HG03066 (cell line): ENCODE data around the gene CUEDC1.

ENCODE experiments used
- ATAC-seq: cut with Tn5 transposase; IDR thresholded peaks from one replicate; pipeline ENCODE4 v1.9.1; 2021; ENCODE audit warnings: low read depth; ENCODE audit not compliant: unreplicated experiment

Gene CUEDC1

DNA sequence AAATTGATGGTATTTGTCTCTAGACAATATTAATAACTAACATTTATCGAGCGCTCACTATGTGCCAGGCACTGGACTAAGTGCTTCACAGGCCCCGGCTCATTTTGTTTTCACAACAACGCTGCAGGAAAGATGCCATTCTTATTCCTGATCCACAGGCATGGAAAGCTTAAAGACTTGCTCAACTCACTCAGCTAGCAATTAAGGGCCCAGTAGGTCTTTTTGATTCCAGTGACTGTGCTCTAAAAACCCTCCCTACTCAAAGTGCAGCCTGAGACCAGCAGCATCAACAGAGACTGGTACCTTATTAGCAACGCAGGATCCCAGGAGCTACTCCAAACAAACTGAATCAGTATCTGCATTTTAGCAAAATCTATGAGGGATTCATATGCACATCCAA lies 35.3 kb downstream of the CUEDC1 start:
- ATAC-seq, result no peak

DNA sequence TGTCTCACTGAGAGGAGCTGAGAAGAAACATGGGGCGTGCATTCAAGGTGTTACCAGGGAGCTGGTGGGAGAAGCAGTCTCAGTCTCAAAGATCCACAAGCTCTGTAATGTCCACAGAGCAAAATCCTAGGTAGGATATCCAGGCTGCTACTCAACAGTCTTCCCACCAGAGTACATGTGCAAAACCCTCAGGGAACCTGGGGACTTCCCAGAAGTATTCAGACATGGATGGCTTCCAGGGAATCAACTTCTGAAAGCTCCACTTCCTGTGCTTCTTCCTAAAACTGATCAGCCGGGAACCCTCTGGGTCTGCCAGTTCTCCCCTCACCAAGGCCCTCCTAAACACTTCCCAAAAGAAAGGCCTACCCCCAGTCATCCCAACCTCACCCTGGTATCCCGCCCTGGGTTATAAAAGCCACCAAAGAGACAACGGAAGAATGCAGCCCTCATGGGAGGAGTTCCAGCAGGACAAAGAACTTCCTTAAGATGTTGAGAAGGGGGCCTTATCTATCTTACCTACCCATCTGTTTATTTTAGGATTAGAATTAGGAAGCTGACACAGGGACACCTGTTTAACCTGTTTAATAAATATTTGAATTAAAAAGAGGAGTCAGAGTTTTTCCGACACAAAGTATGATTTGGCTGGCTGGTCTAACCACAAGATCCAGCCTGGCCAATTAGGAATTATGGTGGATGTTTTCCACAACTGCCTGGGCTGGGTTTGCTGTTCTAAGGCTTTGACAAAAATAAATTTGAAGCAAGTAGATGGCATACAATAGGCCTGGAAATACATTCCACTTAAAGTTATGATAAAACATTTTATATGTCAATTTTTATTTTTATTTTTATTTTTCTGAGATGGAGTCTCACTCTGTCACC lies 37.0 kb downstream of the CUEDC1 start:
- no peak for ATAC-seq

DNA sequence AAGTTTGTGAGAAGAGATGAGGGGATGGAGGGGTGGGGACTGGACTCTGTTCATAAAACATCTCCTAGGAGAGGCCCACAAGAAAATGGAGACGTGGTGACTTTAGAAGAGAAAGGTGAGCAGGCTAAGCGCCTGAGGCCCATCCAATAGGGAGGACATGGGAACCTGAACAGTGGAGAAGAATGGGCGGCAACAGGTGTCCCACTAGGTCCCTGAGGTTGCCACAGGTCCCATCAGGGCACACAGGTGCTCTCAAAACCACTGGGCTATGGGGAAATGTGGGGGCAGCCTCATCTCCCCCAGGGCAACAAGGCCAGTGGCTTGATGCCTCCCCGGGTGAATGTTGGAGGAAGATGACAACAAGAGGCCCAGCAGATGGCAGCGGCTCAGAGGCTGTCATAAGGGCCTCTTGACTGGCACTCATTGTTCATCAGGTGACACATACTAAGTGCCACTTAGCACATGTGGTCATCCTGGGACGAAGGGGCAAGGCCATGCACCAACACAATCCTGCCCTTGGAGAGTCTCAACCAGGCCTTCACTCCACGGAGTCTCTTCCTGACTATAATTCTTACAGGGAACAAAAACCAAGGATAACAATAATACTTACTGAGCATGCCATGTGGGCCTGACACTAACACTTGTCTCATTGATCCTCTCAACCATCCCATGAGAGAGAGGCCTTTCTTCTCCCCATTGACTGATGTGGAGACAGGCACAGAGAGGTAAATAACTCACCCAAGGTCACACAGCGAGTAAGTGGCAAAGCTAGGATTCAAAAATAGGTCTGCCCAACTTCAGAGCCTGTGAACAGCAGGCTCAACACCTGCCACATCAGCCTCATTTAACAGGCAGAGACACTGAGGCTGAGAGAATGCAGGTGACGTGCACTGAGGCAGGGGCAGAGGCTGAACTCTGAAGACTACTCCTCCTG lies 38.0 kb downstream of the CUEDC1 start:
- no peak for ATAC-seq

DNA sequence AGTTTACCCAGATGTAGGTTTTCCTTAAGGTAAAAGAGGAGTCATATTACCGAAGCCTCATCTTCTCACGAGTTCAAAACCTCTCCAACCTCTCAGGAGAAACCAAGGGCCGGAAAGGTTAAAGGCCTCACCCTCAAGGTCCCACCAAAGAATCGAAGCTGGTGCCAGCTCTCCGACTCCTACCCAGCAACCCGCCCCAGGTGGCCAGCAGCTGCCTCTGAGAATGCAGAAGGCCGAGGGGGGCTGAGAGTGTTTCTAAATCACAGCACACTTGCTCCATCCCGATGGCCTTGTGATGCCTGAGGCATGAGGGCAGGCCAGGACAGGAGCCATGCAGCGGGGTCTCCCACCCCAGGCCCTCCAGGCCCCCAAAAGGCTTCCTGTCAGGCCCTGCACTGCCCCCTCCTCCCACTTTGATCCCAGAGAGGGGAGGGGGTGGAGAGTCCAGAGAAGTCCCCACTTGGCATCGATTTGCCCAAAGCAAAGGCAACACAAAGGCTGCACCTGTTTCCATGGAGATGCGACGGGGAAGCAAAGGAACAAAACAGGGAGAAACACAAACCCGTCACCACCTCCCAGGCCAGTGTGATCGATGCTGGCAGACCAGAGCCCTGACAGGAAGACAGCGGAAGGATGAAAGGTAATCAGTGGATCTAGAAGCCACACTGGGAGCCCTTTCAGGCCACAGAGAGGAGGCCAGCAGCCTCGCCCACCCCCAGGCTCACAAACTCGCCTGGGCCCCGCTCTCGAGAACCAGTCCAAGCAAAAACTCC lies 39.0 kb downstream of the CUEDC1 start:
- ATAC-seq, result no peak

- no peak for ATAC-seq
These were observed 39.7 kb downstream of the CUEDC1 start for GRCh38 chr17:57915544-57915943.

DNA sequence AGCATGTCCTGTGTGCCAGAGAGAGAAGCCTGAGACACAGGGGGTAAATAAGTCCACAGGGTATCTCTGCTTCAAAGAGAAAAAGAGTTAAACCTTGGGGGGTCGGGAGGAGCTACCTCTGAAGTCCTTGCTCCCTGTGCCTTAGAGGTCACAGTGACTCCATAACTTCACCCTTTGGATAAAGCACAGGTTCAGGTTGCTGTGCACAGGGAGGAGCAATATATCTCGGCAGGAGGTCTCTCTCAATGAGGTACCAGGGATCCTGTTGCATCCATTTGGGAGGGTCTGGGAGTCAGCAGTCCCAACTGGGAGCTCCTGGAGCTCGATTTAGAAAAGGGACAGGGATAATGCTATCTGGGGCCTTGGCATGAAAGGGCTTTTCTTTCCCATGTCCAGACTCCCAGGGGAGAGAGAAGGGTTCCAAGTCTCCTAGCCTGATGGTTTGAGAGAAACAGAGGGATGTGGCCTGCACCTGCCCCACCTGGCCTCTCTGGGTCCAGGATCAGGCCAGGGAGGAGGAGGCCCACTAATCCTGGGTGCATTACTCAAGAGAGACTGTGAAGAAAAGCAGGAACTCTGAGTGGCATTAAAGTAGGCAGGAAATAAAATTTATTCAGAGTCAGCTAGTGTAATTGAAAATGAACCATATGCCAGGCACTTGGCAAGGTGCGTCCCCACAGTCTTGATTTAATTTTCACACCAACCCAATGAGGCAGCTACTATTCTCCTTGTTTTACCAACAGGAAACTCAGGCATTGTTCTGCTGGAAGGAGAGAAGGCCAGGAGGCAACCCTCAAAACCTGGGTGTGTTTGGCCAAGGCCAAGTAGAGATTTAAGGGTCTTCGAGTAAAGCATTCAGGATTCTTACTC lies 40.7 kb downstream of the CUEDC1 start:
- ATAC-seq, result no peak

- no peak for ATAC-seq
These were observed 41.5 kb downstream of the CUEDC1 start for GRCh38 chr17:57913575-57914272.

GRCh38 chr17:57911834-57912673 lies 43.2 kb downstream of the CUEDC1 start:
- no peak for ATAC-seq

DNA sequence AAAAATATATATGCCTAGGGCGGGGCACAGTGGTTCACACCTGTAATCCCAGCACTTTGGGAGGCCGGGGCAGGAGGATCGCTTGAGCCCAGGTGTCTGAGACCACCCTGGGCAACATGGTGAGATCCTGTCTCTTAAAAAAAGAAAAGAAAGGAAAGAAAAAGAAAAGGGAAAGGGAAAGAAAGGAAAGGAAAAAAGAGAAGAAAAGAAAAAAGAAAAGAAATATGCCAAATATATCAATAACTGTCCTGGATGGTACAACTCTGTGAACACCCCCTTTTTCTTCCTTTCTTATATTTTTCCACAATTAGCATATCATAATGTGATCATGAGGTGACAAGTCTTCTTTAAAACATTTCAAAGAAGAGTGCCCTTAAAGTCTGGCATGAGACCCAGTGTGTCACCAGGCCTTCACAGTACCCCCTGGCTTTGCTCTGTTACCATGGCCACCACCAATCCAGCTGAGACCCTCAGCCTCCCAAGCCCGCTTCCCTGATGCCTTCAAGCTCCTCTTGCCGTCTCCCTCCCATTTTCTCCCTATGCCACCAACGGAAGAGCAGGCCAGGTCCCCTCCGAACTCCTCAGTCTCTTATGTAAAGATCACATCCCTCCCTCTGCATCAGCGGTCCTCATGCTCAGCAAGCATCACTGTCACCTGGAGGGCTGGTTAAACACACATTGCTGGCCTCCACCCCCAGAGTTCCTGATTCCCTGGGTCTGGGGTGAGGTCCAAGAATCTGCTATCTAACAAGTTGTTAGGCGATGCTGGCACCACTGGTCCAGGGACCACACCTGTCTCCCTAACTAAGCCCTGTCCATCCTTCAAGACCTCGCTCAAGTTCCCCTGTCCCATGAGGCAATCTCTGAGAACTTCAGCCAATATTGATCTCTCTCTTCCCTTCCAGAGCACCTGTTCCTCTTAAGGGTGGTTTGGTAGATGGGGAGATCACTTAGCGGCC lies 44.5 kb downstream of the CUEDC1 start:
- no peak for ATAC-seq

GRCh38 chr17:57909551-57909950 lies 45.7 kb downstream of the CUEDC1 start:
- no peak for ATAC-seq

DNA sequence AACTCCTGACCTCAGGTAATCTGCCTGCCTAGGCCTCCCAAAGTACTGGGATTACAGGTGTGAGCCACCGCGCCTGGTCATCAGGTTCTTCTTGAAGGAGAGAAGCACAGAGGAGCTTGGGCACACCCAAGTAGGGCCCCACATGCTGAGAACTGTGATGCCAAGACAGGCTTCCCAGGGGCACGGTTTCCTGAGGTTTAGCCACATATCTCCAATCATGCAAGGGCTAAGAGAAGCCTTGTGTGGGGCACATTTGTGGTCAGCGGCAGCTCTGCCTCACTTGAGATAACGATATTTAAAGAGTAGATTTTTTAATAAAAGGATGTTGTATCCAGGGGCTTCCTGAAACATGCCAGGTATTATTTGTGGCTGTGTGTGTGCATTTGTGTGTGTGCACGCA lies 46.9 kb downstream of the CUEDC1 start:
- no peak for ATAC-seq

DNA sequence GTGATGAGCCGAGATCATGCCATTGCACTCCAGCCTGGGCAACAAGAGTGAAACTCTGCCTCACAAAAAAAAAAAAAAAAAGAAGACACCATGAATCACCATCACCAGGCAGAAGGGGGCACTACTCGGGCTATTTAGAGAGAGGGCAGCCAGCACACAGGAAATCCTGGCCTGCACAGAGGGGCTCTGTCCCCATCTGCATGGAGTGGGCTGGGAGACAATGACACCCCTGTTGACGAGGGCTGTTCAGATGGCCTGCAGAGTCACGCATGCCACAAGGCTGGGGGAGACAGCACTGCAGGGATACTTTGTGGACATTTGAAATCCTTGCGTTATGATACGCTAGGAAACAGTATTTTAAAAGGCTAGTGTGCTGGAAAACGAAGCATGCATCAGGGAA lies 48.3 kb downstream of the CUEDC1 start:
- no peak for ATAC-seq

GRCh38 chr17:57905875-57906455 lies 49.2 kb downstream of the CUEDC1 start:
- no peak for ATAC-seq

DNA sequence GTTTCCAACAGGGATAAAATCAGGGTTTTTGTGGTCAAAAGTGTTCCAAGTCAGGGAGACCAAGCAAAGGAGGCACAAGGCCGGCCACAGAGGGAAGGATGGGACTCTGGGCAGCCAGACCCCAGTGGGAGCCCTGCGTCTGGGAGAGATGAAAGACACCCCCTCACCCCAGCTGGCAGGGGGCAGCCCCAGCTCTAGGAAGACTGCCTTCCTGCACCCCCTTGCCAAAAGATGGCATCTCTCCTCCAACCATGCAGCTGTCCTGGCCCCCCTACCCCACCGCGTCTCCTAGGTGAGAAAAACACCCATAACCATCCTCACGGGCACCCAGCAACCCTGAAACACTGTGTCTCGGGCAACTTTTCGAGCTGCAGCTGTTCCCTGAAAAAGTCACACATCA lies 51.3 kb downstream of the CUEDC1 start:
- ATAC-seq, result no peak

GRCh38 chr17:57902800-57903759 lies 52.1 kb downstream of the CUEDC1 start:
- ATAC-seq, result peak; percentile 69
